NCI-H2196 treated with DMSO at 0.1 percent for 48 hours (cell line): ENCODE data around the gene GALNT12.

Source experiments
- DNase-seq: peaks from one replicate; lab custom pipeline; 2025; ENCODE audit not compliant: unreplicated experiment; lab: John Stamatoyannopoulos, UW

Gene GALNT12

DNA sequence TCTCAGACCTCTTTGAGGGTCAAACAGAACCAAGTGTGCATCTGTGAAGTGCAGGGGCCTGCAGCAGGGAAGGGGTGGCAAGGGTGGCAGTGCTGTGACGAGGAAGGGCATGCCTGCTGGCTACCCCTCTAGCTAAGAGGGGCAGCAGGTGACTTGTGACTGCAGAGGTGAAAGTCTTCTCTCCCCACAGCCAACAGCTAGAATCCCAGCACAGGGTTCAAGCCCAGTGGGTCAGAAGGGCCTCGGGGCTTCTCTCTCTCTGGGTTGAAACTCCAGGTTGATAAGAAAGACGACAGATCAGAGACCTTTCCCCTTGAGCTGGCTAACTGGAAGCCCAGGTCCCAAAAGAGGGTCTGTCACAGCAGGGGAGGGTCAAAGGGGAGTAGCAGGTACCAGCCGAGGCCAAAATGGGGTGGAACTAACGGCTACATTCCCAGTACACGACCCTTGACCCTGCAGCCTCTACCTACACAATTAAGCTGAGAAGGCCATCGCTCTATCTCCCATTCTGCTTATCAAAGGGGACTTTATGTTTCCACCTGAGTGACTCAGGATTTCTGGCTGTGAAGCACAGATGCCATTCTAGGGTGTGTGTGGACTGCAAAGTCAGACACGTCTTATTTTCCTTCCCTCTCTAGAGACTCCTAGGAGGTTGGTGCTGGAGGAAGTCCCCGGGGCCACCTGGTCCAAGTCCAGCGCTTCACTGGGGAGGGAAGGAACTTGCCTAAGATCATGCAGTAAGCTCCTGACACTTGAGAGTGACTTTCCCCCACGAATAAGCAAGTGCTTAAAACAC lies 25.7 kb upstream of the GALNT12 start:
- no peak for DNase-seq

DNA sequence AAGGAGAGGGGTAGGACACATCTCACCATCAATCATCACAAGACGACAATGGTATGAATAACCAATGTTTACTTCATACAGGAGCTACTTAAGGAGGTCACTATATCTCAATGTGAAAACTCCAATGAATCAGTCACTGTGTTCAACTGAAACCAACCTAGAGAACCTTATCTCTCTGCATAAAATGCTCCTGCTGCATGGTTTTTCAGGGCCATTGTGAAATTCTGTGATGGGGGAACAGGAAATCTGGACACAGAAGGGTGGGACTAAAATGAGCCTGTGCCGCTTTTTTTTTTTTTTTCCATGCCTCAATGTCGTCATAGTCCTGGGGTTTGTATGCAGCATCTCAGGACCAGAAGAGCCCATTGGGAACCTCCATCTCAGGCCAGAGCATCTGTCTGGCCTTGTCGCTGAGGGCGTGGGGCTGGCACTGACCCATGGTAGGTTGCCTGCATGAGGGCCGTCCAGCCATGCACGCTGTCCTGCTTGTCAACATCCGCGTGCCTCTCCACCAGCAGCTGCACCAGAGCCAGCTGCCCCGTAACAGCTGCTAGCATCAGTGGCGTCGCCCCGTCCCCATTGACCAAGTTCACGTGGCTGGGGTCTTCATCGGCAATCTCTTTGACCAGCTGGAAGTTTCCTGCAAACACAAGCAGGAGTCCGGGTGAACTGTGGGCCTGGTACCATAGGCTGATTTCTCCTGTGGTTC lies 23.8 kb upstream of the GALNT12 start:
- DNase-seq: no peak

DNA sequence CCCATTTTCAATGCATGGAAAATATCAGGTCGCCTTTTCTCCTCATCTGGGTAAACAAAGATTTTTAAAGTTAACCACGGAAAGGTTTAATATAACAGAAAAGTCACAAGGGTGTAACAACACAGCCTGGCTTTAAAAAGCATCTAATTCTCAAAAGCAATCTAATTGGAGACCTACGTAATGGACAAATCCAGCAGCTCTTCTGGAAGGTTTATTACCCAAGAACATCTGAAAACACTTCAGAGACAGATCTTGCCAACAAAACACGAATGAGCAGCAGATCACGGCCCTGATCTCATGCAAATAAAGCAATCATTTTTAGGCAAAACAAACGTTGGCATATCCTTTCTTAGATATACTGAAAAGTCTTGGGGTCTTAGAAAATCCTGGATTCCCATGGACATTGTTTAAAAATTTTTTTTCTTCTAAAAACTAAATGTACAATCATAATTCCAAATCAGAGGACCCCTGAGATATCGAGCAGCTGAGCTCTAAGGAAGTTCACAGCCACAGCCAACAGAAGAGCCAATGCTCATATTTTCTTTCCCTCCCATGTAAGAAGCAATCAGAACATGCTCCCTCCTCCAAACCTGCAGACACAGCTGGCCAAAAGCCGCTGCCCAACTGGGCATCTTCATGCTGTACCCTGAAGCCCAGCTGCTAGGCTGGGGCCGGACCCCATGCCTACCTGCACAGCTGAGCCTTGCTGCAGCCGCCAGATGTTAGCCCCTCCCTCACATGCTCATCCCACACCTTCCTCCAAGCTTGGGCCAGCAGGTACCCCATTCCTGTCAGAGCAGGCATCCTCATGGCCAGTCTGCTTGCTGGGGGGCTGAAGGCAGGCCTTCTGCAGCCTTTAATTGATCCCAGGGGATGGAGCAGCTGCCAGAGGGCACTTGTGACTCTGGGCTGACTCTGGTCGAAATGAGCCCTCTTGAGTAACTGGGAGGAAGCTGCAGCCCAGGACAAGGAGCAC lies 22.4 kb upstream of the GALNT12 start:
- no peak for DNase-seq

DNA sequence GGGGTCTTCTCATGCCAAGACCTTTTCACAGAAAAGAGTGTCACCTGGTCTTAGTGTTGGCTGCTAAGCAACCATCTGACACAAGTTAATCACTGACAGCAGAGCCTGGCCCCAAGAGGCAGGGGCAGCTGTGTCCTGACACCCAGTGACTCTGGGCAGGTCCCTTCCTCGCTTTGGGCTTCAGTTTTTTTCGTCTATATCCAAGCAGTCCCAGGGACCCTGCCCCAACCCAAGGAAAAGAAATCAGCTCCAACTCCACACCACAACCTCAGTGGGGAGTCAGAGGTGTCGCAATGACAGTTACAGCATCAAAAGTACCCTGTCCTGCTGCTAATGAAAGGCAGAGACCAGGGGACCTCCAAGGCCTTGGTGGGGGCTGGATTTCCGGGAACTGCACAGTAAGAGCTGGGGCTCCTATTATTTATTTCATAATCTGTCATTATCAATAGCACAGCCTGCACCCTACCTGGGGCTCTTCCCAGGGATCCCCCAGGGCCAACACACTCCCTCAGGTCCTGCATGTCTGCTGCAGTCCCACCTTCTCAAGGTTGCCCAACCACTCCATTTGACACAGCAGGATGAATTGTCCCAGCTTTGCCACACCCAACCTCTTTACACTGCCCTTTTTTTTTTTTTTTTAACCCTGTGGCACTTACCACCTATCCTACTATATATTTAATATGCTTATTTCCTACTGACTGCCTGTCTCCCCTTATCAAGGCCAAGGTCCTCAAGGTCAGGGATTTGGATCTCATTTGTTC lies 20.5 kb upstream of the GALNT12 start:
- no peak for DNase-seq

DNA sequence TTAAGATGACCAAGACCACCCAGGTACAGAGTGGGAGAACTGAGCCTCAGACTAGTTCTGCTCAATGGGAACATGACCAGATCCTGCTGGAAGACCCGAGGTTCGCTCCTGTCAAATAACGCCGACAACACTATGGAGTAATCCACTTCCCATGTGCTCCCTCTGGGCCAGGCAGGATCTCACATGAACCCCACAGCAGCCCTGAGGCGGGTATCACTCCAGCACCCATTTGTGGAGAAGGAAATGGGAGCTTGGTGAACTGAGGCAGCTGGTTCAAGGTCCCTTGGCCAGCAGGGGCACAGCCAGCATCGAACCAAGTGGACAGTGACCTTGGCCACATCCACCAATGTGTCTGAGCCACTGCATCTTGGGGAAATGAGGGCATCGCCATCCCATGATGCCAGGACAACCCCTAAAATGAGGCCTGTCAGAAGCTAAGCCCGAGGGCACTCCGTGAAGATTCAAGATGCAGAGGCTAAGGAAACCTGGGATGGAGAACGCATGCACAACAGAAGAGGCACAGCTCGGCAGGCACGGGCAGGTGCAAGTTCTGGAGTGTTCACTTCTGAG lies 19.6 kb upstream of the GALNT12 start:
- no peak for DNase-seq

DNA sequence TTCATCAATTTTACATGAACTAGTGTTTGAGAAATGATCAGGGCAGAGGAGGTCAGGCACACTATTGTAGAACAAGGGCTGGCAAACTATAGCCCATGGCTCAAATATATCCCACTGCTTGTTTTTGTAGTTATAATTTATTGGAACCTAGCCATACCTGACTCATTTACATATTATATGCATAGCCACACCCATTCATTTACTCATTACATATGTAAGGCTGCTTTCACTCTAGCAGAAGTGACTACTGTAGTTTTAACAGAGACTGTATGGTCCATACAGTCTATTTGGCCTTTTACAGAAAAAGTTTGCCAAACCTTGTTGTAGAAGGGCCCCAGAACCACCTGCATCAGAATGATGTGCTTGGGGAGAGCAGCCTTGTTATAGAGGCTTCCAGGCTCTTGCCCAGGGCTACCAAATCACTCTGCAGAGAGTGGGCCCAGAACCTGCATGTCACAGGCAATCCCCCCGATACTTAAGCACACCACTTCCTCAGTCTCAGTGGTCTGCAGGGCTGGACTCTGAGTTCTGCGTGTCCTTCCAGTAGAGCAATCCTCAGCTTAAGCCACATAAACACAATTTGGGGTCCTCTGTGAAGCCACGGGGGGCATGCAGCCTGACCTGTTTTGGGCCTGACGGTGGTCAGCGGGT lies 17.9 kb upstream of the GALNT12 start:
- no peak for DNase-seq

DNA sequence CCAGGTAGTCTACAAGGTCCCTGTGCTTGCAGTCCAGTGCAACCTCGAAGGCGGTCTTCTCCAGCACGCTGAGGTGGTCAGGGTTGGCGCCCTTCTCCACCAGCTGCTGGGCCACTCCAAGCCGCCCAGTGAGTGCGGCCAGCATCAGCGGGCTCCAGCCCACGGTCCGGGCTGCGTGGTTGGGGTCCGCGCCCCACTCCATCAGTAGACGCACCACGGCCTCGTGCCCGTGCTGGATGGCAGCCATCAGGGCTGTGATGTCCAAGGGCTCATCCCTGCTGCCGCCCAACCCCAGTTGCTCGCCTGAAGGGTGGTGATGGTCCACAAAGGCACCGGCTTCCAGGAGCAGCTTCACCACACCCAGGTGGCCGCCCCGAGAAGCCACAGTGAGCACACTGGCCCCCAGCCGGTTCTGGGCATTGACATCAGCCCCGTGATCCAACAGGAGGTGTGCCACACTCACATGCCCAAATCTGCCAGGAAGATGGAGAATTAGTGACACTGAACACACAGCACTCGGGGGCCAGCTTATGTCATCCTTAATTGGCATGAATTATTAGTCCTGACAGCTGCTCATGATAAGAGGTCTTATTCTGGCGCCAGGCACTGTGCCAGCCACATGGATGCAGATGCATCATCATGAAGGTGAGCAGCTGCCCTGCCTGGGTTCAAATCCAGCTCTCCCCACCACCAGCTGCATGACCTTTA lies 17.2 kb upstream of the GALNT12 start:
- DNase-seq: no peak

DNA sequence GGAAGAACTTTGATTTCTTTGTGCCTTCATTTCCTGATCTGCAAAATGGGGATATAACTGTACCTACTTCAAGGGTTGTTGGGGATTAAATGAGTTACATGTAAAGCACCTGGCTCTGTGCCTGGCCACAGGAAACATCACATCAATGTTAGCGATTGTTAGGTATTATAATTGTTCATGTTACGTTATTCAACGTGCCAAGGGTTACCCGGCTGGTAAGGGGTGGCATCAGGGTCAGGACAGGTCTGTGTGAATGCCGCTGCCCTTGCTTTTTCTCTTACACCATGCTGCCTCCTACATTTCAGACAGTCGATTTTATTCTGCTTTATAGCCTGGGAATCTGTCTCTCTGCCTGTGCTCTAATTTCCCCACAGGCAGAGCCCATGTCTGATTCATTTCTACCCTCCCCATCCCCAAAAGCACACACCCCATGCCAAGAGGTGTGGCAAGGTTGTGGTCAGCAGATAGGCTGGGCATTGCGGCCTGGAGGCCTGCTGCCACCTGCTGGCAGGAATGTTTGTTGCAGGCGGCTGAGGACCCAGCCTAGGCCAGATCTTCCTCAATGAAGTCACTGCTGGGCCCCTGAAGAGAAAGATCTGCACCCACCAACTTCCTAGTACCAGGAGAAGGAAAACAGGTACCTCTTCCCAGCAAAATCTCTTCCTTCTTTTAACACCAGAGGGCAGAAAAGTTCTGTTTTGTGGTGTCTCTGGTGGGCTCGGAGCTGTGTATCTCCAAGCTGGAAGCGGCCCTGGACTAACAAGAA lies 16.4 kb upstream of the GALNT12 start:
- DNase-seq: no peak

DNA sequence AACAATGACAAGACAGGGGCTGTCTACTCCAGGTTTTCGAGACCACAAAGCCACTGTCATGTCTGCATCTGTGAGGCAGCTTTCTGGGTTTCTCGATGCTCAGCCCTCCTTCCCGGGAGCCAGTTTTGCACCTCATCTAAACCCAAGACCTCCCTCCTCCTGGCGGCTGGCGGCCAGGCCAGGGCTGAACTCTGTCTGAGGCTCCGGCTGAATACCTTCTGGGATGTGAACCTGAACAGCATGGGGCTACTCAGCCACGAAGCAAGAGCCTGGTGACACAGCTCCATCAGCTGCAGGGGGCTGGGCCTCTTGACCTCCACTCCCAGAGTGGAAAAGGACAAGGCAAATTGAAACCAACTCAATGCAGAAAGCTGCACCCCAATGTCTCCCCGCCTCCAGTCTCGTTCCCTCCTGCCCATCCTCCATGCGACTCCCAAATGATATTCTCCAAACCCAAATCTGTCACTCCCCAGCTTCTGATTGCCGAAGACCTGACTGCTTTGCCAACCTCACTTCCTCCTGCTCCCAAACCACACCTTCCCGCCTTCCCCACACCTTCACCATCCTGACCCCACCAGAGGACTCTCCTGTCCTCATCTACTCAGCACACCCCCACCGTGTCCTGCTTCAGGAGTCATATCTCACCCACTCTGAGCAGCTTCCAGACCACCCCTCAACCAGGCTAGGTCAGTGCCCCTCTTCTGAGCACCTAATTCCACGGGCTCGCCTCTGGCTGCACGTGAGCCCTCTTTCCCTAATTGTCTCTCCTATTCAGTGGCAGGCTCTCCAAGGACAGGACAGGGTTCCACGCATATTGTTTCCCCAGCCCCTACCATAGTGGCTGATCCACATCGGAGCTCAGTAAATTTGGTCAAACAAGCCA lies 15.6 kb upstream of the GALNT12 start:
- DNase-seq: no peak

DNA sequence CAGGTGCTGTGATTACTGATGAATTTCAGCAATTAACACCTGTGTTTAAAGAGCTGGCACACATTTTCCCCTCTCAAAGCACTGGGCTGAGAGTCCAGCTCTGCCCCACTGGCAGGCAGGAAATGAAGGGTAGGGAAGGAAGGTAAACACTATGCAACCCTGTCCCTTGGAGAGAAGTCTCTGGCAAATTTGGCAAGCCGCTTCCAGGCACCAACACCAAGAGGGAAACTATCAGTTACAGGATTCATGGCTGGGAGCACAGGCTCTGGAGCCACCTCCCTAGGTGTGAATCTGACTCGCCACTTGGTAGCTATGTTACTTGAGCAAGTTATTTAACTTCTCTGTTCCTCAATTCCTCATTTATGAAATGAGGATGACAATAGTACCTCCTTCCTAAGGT lies 14.4 kb upstream of the GALNT12 start:
- no peak for DNase-seq

DNA sequence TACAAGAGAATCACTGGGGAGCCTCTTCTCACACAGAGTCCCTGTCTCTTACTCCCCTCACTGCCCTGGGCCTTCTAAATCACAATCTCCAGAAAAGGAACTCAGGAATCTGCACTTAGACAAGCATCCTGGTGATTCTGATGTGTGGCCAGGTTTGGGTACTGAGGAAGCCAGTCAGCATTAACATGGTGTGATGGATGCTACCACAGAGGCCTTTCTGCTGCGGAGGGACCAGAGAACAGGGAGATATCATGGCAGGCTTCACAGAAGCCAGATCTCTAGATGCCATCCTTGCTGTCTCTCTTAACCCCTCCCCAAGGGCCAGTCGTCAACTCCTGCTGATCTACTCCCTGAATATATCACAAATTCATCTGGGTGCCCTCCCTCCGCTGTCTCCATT lies 12.7 kb upstream of the GALNT12 start:
- DNase-seq: no peak

DNA sequence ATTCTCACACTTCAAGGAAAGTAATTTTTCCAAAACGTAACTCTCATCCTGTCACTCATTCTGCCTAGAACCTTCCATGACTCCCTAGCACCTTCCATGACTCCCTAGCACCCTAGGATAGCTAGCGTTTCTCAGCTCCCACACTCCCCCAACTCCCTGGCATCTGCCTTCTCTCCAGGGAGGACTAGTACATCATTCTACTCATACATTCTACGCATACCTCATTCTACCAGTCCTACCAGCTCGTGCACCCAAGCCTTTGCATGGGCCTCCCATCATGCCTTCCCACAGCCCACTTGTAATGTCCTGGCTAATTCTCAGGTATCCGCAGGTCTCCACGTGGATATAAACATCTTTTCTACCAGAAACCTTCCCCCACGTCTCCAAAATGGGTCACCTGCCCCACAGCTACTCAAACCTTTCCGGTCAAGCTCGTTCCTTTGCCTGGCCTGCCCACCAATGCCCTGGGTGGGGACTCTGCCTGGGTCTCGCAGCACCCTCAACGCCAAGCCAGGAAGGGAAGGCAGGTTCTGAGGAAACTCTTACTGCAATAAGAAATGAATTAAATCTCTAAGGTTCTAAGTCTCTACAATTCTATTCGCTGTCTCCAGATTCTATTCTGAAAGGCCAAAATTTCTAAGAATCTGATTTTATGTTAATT lies 12.0 kb upstream of the GALNT12 start:
- no peak for DNase-seq

DNA sequence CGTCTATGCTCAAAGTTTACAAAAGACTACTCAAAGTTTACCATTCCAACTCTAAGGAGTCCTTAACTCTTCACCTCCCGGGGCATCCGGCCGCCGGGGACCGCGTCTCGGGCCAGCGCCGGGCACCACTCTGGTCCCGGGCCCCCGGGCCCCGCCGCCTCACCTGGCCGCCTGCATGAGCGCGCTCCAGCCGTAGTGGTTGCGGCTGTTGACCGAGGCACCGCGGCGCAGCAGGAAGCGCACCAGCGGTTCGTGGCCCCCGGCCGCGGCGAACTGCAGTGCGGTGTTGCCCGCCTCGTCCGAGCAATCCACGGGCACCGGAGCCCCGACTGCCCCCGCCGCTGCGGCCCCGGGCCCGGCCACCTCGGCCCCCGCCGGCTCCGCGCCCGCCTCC lies 11.5 kb upstream of the GALNT12 start:
- no peak for DNase-seq

DNA sequence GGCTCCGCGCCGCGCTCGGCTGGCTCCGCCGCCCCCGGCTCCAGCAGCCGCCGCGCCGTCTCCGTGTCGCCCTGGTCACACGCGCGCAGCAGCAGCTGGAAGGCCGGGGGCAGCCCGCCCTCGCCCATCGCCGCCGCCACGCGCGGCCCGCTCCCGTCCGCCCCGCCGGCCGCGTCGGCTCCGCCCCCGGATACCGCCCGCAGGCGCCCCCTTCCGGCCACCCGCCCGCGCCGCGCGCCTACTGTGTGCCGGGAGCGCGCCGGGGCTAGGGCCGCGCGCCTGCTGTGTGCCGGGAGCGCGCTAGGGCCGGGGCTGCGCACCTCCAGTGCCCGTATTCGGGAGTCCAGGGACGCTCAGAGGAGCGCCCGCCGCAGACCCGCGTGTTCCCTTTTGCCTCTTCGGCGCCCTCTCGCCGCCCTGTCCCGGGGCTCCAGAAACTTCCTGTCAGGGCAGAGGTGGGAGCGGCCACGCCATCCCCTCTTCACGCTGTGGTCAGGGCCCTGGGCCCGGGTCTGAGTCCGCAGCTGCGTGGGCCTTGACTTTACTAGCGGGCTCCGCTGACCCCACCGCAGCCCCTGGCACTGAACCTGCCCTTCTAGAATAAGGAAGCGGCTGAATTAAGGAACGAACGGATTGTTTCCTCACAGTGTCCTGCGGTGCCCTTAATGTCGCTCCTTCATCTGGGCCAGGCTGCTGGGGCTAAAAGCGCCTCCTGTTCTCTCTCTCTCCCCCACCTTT lies 10.9 kb upstream of the GALNT12 start, which contains the start of gene ANKS6:
ANKS6 (minus strand) TSS at position 192 of the 738 bp plus-strand sequence; CDS start at position 128, 64 bp downstream.
- DNase-seq: no peak

DNA sequence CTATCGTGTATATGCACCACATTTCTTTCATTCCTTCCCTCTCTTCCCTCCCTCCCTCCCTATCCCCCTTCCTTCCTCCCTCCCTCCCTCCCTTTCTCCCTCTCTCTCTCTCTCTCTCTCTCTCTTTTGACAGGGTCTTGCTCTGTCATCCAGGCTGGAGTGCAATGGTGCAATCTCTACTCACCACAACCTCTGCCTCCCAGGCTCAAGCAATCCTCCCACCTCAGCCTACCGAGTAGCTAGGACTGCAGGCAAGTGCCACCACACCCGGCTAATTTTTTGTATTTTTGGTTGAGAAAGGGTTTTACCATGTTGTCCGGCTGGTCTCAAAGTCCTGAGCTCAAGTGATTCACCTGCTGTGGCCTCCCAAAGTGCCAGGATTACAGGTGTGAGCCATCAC lies 10.0 kb upstream of the GALNT12 start:
- DNase-seq: no peak

DNA sequence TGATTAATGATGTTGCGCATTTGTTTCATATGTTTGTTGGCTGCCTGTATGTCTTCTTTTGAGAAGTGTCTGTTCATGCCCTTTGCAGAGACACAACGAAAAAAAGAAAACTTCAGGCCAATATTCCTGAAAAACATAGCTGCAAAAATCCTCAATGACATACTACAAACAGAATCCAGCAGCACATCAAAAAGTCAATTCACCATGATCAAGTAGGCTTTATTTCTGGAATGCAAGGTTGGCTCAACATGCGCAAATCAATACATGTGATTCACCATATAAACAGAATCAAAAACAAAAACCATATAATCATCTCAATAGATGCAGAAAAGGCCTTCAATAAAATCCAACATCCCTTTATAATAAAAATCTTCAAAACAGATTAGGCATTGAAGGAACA lies 9.2 kb upstream of the GALNT12 start:
- no peak for DNase-seq
